Measurements from ENCODE around the gene TNNT3. TPM values are rescaled to one million over a fixed set of nuclear protein-coding genes. Genes with fewer than 3 reads are reported as not detected.

Gene TNNT3
- total and polyA plus RNA-seq, 2 of the 4 experiments (the other 2 are of a cell fraction) = not detected

DNA sequence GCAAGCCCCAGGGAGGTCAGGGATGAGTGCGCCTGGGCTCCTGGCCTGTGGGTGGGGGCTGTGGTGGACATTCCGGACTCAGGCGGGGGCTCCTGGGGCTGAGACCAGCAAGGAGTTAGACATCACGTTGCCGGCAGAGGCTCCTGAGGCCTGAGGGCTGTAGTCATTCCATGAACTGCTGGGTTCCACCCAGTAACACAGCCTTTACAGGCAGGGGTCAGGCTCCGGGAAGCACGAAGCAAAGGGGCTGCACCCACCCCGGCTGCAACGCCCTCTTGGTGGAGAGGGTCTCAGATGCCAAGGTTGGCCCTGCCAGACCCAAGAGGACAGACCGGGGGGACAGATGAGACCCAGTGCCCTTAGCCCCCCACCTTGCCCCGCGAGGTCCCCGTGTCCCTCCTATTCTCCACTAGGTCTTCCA, 9.0 kb downstream of the TNNT3 start:
- Histone ChIP-seq H4K5ac (ENCODE audit: low read depth, low read length) (no peak overlapping the region), H3K27me3 (ENCODE audit: control insufficient read depth, insufficient read depth, low read length) (peaks cover 14% of the 10 kb centered on the region; the same call in 1 of the 2 replicates), H2AK5ac (ENCODE audit: low read depth, low read length) (no peak overlapping the region), H2AK9ac (replicated peaks; ENCODE audit: low read depth, low read length, poor library complexity) (no peak overlapping the region), H2BK20ac (ENCODE audit: low read depth, low read length) (no peak overlapping the region), H3K79me1 (ENCODE audit: low read depth in 1 of 2, low read length in 2 of 2) (no peaks in the 10 kb centered on the region), H3K9me1 (ENCODE audit: insufficient read depth, low read length) (no peaks in the 10 kb centered on the region), H3K36me3 (ENCODE audit: control insufficient read depth, insufficient read depth, low read length) (no peaks in the 10 kb centered on the region), H2BK120ac (ENCODE audit: low read depth, low read length) (no peak overlapping the region), H3K18ac (ENCODE audit: low read depth, low read length) (no peak overlapping the region), H3K4ac (ENCODE audit: low read depth, low read length) (no peak overlapping the region), H2AFZ (replicated peaks; ENCODE audit: low read length, poor library complexity) (no peak overlapping the region), H4K91ac (ENCODE audit: insufficient read depth, low read depth, low read length) (no peak overlapping the region), H3K9me3 (ENCODE audit: control insufficient read depth, insufficient read depth, low read length) (no peaks in the 10 kb centered on the region), H3K27ac (ENCODE audit: insufficient read depth, low read length) (no peak overlapping the region), H2BK15ac (ENCODE audit: low read depth, low read length) (no peak overlapping the region), H4K8ac (ENCODE audit: low read depth in 2 of 2, low read length in 2 of 2) (no peak overlapping the region), H3K56ac (ENCODE audit: extremely low read depth, insufficient read depth, low read length) (no peak overlapping the region), H3K9ac (ENCODE audit: low read depth, low read length) (no peak overlapping the region), H3K14ac (replicated peaks; ENCODE audit: low read depth, low read length) (no peak overlapping the region), H2BK5ac (ENCODE audit: low read depth, low read length, poor library complexity, severe bottlenecking) (no peak overlapping the region), H3K23ac (ENCODE audit: low read depth, low read length) (no peak overlapping the region), H3K4me3 (ENCODE audit: insufficient read depth, low read depth, low read length) (no peak overlapping the region), H4K20me1 (ENCODE audit: insufficient read depth, low read length) (no peaks in the 10 kb centered on the region), H3K4me2 (ENCODE audit: low read depth, low read length) (no peak overlapping the region), H3K4me1 (ENCODE audit: control insufficient read depth, insufficient read depth, low read length) (no peaks in the 10 kb centered on the region)
- BruUV-seq (replicated peaks) = no TSS peak
- ChIA-PET POLR2A (ENCODE audit: unreplicated experiment) (no interaction called here), CTCF (no interaction called here)
- dilution Hi-C loops (cut with HindIII; ENCODE audit: low sequenced_read_pairs, unreplicated experiment) = no loop called here
- no peak for DNase-seq
- no peak for TF ChIP-seq MAZ (IDR thresholded peaks at IDR 0.05; ENCODE audit: borderline replicate concordance, low read depth, low read length)
- no peak for TF ChIP-seq SMC3 (IDR thresholded peaks at IDR 0.05; ENCODE audit: low read depth, low read length)
- TF ChIP-seq FOS (IDR thresholded peaks at IDR 0.05; ENCODE audit: low read depth, low read length) = no peak
- no peak for TF ChIP-seq RAD21 (IDR thresholded peaks at IDR 0.05; ENCODE audit: low read length)
- TF ChIP-seq, protein P1, sequence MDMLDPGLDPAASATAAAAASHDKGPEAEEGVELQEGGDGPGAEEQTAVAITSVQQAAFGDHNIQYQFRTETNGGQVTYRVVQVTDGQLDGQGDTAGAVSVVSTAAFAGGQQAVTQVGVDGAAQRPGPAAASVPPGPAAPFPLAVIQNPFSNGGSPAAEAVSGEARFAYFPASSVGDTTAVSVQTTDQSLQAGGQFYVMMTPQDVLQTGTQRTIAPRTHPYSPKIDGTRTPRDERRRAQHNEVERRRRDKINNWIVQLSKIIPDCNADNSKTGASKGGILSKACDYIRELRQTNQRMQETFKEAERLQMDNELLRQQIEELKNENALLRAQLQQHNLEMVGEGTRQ (IDR thresholded peaks at IDR 0.05; ENCODE audit: low read depth, low read length) = no peak
- TF ChIP-seq NFE2L2 (IDR thresholded peaks at IDR 0.05; ENCODE audit: low read depth, low read length) = no peak
- no peak for TF ChIP-seq CEBPB (IDR thresholded peaks at IDR 0.05; ENCODE audit: low read depth, low read length)
- no peak for TF ChIP-seq RFX5 (IDR thresholded peaks at IDR 0.05; ENCODE audit: low read depth, low read length)
- no peak for TF ChIP-seq RCOR1 (IDR thresholded peaks at IDR 0.05; ENCODE audit: insufficient replicate concordance, low read length)
- no peak for TF ChIP-seq MAFK (IDR thresholded peaks at IDR 0.05; ENCODE audit: low read depth, low read length)
- no peak for TF ChIP-seq MXI1 (IDR thresholded peaks at IDR 0.05; ENCODE audit: borderline replicate concordance, low read depth, low read length)
- TF ChIP-seq BHLHE40 (IDR thresholded peaks at IDR 0.05; ENCODE audit: low read depth, low read length) = no peak
- TF ChIP-seq, protein P2, sequence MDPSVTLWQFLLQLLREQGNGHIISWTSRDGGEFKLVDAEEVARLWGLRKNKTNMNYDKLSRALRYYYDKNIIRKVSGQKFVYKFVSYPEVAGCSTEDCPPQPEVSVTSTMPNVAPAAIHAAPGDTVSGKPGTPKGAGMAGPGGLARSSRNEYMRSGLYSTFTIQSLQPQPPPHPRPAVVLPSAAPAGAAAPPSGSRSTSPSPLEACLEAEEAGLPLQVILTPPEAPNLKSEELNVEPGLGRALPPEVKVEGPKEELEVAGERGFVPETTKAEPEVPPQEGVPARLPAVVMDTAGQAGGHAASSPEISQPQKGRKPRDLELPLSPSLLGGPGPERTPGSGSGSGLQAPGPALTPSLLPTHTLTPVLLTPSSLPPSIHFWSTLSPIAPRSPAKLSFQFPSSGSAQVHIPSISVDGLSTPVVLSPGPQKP (IDR thresholded peaks at IDR 0.05; ENCODE audit: borderline replicate concordance, low read depth, low read length) = no peak
- TF ChIP-seq, protein P3, sequence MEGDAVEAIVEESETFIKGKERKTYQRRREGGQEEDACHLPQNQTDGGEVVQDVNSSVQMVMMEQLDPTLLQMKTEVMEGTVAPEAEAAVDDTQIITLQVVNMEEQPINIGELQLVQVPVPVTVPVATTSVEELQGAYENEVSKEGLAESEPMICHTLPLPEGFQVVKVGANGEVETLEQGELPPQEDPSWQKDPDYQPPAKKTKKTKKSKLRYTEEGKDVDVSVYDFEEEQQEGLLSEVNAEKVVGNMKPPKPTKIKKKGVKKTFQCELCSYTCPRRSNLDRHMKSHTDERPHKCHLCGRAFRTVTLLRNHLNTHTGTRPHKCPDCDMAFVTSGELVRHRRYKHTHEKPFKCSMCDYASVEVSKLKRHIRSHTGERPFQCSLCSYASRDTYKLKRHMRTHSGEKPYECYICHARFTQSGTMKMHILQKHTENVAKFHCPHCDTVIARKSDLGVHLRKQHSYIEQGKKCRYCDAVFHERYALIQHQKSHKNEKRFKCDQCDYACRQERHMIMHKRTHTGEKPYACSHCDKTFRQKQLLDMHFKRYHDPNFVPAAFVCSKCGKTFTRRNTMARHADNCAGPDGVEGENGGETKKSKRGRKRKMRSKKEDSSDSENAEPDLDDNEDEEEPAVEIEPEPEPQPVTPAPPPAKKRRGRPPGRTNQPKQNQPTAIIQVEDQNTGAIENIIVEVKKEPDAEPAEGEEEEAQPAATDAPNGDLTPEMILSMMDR (conservative IDR thresholded peaks at IDR 0.05; ENCODE audit: low read depth, low read length) = no peak
- no peak for TF ChIP-seq POLR2A (IDR thresholded peaks at IDR 0.05; ENCODE audit: low read depth, low read length)
- no CpG with 5 or more reads among the region's 13 CpGs for WGBS, 2 experiments (ENCODE audit: extremely low coverage in 2 of 2, insufficient read length in 1 of 2)
- ATAC-seq (ENCODE audit: low read depth) = no peak
- in situ Hi-C loops (cut with MboI; ENCODE audit: low sequenced_read_pairs) = no loop called here
- intact Hi-C loops (cut with micrococcal nuclease) = no loop called here

Data from IMR-90 (cell line).